Upper lobe of left lung (tissue), 6 donors: ENCODE measurements around the gene ALOX12B. TPM values are rescaled to one million over a fixed set of nuclear protein-coding genes. Genes with fewer than 3 reads are reported as not detected.
A peak's percentile ranks its signal among the peaks of the same experiment; 100 is the strongest.

Source experiments
- ATAC-seq, 2 donors: fragments of 200-7000 bp; cut with Tn5 transposase; one replicate each; pipeline ENCODE4 v1.9.1; 2022; ENCODE audit warnings: mild to moderate bottlenecking in 2 of 2, moderate library complexity in 2 of 2; ENCODE audit not compliant: low FRiP score in 2 of 2
- DNase-seq, 2 donors: peaks; one replicate each; pipeline ENCODE4 v3.0.0-alpha.2; 2019 to 2020
- H3K27ac ChIP-seq, 4 donors: fragments of 200-600 bp; sonication (generic); one replicate each; pipeline ENCODE4 v1.5.1; 2016 to 2019
- H3K27me3 ChIP-seq, 4 donors: fragments of 200-600 bp; sonication (generic); one replicate each; pipeline ENCODE4 v1.5.1; 2017 to 2019
- H3K36me3 ChIP-seq, 4 donors: fragments of 200-600 bp; sonication (generic); one replicate each; pipeline ENCODE4 v1.5.1; 2016 to 2019
- H3K4me1 ChIP-seq, 4 donors: fragments of 200-600 bp; sonication (generic); one replicate each; pipeline ENCODE4 v1.5.1; 2018 to 2019
- H3K4me3 ChIP-seq, 4 donors: fragments of 200-600 bp; sonication (generic); one replicate each; pipeline ENCODE4 v1.5.1; 2017 to 2019; ENCODE audit warnings: mild to moderate bottlenecking in 2 of 4, moderate library complexity in 1 of 4
- H3K9me3 ChIP-seq, 4 donors: fragments of 200-600 bp; sonication (generic); one replicate each; pipeline ENCODE4 v1.5.1; 2018 to 2019
- EP300 ChIP-seq, 4 donors: sonication (generic); formaldehyde crosslinking; IDR thresholded peaks; one replicate each; pipeline ENCODE4 v1.5.1; 2017; ENCODE audit warnings: antibody characterized with exemption in 4 of 4, control low read depth in 2 of 4
- POLR2A ChIP-seq, 4 donors: fragments of 450-650 bp; IDR thresholded peaks; one replicate each; pipeline ENCODE4 v1.5.1; 2016 to 2017; ENCODE audit warnings: antibody characterized with exemption in 4 of 4, mild to moderate bottlenecking in 2 of 4
- POLR2AphosphoS5 ChIP-seq, 2 donors: sonication (generic); formaldehyde crosslinking; IDR thresholded peaks; one replicate each; pipeline ENCODE4 v1.5.1; 2017; ENCODE audit warnings: antibody characterized with exemption in 2 of 2
- WGBS, 2 donors: methylation state at CpG; one replicate each; pipeline ENCODE4 v1.1.5; 2017 to 2018; 5-methylcytosine and 5-hydroxymethylcytosine counted together
- total RNA-seq, 6 donors: library from RNA; depleted of rRNA in 4 of 6; stranded (reverse); fragments of >200 nt in 4 of 6; gene quantifications; one replicate each; pipeline versions ENCODE4 v1.1.0 to v1.2.1, GENCODE V29; 2016 to 2021
- TF ChIP-seq, protein P1 (sequence below), 6 experiments: fragments of 450-650 bp in 4 of 6; fragments of 200-600 bp in 2 of 6; sonication (generic) in 2 of 6; IDR thresholded peaks; one replicate each; pipeline ENCODE4 v1.5.1; 2016 to 2019; ENCODE audit warnings: antibody characterized with exemption in 6 of 6
- donor health status: DM: no; HTN: no; CAD: no; lungs with moderate emphysema.
- donor health status: DM: no; HTN: yes; CAD: no; lungs with severe emphysema.

Gene ALOX12B
- total RNA-seq, 6 donors from 2014 or later = not detected

DNA sequence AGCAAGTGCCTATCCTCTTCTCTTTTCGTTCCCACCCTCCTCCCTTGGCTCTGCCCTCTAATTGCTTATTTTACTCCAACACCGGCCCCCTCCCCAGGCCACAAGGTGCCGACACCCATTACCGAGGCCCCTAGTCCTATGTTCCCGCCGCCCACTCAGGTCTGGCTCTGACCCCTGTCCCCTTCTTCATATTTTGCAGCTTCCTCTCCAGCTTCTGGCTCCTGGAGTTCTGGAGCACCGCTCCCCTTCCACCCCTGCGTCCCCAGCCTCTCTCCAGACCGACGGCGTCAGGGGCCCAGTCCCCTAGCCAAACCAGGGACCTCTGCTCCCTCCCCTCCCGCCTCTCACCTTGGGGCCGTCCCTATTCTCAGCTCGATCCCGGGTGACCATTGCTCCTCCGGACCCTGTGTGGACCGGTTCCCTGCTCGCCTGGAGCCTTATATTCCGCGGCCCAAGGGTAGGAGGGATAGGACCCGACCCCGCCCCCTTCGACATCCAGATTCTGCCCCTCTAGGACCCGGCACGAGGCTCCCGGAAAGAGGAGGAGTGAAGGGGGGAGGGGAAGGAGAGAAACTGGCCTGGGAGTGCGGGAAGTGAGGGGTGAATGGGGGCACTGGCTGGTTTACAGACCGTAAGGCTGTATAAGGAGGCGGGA, 36.3 kb upstream of the ALOX12B start, which contains the start of gene HES7:
TSS of gene HES7 (minus strand) at position 412 of the 655 bp plus-strand sequence. CDS start at position 390, 22 bp downstream.
- H3K4me3 ChIP-seq = peak within 1 kb of the TSS in 3 of 4 donors; percentile 43 to 66 (median 58)
- 1 to 4% methylated on average over 28 to 29 of the region's 29 CpGs for WGBS, 2 donors
- no peak for DNase-seq
- no peak for ATAC-seq
- TF ChIP-seq POLR2AphosphoS5 (IDR thresholded peaks at IDR 0.05) (no peak), EP300 (IDR thresholded peaks at IDR 0.05) (no peak), POLR2A (IDR thresholded peaks at IDR 0.05) (no peak)
- TF ChIP-seq, protein P1, sequence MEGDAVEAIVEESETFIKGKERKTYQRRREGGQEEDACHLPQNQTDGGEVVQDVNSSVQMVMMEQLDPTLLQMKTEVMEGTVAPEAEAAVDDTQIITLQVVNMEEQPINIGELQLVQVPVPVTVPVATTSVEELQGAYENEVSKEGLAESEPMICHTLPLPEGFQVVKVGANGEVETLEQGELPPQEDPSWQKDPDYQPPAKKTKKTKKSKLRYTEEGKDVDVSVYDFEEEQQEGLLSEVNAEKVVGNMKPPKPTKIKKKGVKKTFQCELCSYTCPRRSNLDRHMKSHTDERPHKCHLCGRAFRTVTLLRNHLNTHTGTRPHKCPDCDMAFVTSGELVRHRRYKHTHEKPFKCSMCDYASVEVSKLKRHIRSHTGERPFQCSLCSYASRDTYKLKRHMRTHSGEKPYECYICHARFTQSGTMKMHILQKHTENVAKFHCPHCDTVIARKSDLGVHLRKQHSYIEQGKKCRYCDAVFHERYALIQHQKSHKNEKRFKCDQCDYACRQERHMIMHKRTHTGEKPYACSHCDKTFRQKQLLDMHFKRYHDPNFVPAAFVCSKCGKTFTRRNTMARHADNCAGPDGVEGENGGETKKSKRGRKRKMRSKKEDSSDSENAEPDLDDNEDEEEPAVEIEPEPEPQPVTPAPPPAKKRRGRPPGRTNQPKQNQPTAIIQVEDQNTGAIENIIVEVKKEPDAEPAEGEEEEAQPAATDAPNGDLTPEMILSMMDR (IDR thresholded peaks at IDR 0.05) = no peak
- H3K4me1 ChIP-seq = peaks cover 63 to 82% (median 67%) of the 10 kb centered on the region in 4 donors
- peak within 1 kb of the TSS in 1 of 4 donors; percentile 46 for H3K27ac ChIP-seq
- no peaks in the 10 kb centered on the region for H3K36me3 ChIP-seq
- H3K27me3 ChIP-seq = peaks cover 0 to 53% (median 23%) of the 10 kb centered on the region in 4 donors
- no peaks in the 10 kb centered on the region for H3K9me3 ChIP-seq

DNA sequence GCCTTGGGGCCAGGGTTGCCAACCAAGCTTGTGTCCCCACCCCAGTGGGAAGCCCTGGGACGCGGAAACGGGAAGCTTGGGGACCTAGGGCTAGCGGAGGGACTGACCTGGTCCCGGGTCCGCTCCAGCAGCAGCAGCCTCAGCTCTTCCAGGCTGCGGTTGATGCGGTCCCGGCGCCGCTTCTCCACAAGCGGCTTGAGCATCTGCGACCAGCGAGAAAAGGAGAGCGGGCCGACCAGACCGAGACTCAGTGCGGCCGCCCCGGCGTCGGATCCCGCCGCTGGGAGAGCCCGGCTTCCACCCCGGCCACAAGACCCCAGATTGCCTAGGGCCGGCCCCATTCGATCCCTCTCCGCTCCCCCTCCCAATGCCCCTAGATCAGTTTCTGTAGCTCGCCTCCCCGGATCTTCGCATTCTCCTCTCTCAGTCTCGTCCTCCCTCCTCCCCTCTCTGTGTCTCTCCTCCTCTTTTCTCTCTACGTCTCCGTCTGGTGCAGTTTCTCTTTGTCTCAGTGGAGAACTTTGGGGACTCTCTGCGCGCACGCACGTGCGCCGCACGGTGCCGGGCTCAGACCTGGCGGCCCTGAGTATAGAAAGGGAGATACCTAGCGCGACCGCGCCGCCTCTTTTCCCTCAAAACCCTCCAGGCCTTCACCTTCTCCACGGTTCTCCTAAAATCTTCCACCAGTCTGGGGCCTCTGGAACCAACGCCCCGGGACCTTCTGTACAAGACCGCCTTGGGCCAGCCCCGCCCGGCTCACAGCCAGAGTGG, 35.6 kb upstream of the ALOX12B start:
- TF ChIP-seq EP300 (IDR thresholded peaks at IDR 0.05) (no peak), POLR2A (IDR thresholded peaks at IDR 0.05) (no peak), POLR2AphosphoS5 (IDR thresholded peaks at IDR 0.05) (no peak)
- TF ChIP-seq, protein P1 (IDR thresholded peaks at IDR 0.05) = no peak
- DNase-seq (peak in 1 of 2 donors; percentile 87), ATAC-seq (no peak)
- H3K27me3 ChIP-seq = peaks cover 0 to 53% (median 23%) of the 10 kb centered on the region in 4 donors
- H3K9me3 ChIP-seq = no peaks in the 10 kb centered on the region
- peak overlapping the region in 3 of 4 donors; percentile 43 to 66 (median 58) for H3K4me3 ChIP-seq
- no peaks in the 10 kb centered on the region for H3K36me3 ChIP-seq
- H3K27ac ChIP-seq = peak overlapping the region in 1 of 4 donors; percentile 46
- 2% methylated on average over 33 to 51 of the region's 55 CpGs for WGBS, 2 donors
- H3K4me1 ChIP-seq = peaks cover 70 to 88% (median 72%) of the 10 kb centered on the region in 4 donors

DNA sequence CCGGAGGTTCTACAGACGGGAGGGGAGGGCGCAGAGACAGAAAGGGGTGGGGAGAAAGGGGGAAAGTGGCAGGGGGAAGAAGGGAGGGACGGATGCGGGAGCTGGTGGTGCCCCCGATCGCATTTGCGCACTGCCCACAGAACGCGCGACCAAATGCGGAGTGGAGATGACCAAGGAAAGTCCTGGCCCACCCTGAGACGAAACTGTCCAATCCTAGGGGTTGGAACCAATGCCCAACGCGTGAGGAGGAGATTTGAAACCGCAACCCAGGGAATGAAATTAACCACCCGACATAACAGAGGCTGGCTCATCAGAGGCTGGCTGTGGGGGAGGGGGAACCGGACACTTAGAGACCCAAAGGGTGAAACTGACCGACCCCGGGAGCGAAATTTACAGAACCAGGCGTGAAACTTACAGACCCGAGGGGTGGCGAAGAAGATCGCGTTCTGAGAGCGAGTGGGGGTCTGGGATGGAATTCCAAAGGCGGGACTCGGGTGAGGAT, 35.0 kb upstream of the ALOX12B start:
- peak overlapping the region in 2 of 4 donors; percentile 24 to 46 for H3K27ac ChIP-seq
- WGBS, 2 donors = 1 to 2% methylated on average over 26 of the region's 29 CpGs

DNA sequence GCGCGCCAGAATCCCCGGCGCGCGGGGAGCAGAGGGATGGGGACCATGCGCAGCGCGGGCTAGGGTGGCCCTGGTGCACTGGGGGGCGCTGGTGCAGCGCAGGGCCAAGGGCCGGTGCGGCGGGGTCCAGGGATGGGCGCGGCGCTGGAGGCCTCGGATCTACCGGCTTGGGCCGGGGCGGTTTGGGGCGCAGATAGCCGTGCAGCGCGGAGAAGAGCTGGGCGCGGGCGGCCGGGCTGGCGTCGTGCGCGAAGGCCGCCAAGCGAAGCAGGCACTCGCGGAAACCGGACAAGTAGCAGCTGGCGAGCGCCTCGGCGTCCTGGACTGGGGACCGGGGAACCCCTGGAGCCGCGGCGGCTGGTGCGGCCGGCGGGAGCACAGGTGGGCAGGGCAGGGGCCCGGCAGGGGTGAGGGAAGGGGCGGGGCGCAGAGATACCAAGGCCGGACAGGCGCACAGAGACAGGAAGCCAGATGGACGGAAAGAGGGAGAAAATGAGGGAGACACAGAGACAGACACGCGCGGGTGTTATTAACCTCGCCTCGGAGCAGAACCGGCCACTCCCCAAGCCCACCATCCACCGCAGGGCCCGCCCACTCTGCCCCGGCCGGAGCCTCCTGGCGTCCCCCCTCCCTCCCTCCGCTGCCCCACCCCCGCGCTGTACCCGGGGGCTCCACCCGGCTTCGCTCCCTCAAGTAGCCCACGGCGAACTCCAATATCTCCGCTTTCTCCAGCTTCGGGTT, 34.3 kb upstream of the ALOX12B start:
- peaks cover 0 to 54% (median 25%) of the 10 kb centered on the region in 4 donors for H3K27me3 ChIP-seq
- H3K9me3 ChIP-seq = no peaks in the 10 kb centered on the region
- WGBS, 2 donors = 1 to 3% methylated on average over 7 to 58 of the region's 76 CpGs
- ATAC-seq (peak in 1 of 2 donors; percentile 0), DNase-seq (peak in 1 of 2 donors; percentile 91)
- H3K4me3 ChIP-seq = peak overlapping the region; percentile 32 to 66 (median 50)
- TF ChIP-seq POLR2A (IDR thresholded peaks at IDR 0.05) (no peak), EP300 (IDR thresholded peaks at IDR 0.05) (no peak)
- TF ChIP-seq, protein P1 (IDR thresholded peaks at IDR 0.05) = peak in 5 of 6 experiments; percentile 32 to 62 (median 47)
- no peaks in the 10 kb centered on the region for H3K36me3 ChIP-seq
- H3K4me1 ChIP-seq = peaks cover 77 to 91% (median 78%) of the 10 kb centered on the region in 4 donors
- peak overlapping the region in 2 of 4 donors; percentile 24 to 46 for H3K27ac ChIP-seq

More for the DNA sequence above, 35.0 kb upstream of the ALOX12B start:
- no peak for TF ChIP-seq EP300 (IDR thresholded peaks at IDR 0.05)
- no peak for TF ChIP-seq POLR2AphosphoS5 (IDR thresholded peaks at IDR 0.05)
- no peak for TF ChIP-seq POLR2A (IDR thresholded peaks at IDR 0.05)
- TF ChIP-seq, protein P1 (IDR thresholded peaks at IDR 0.05) = no peak
- H3K36me3 ChIP-seq = no peaks in the 10 kb centered on the region
- DNase-seq = no peak
- H3K9me3 ChIP-seq = no peaks in the 10 kb centered on the region
- peaks cover 76 to 91% (median 78%) of the 10 kb centered on the region in 4 donors for H3K4me1 ChIP-seq
- peak overlapping the region in 3 of 4 donors; percentile 43 to 66 (median 58) for H3K4me3 ChIP-seq
- peaks cover 0 to 52% (median 23%) of the 10 kb centered on the region in 4 donors for H3K27me3 ChIP-seq
- no peak for ATAC-seq
